ENCODE data around the gene MAGEA8.
A peak's percentile ranks its signal among the peaks of the same experiment; 100 is the strongest.
"Not testable (repeated sequence)": the region's sequence is repeated elsewhere in the genome, so short reads cannot be mapped to it uniquely, and the experiment has no call there.

Gene MAGEA8

DNA sequence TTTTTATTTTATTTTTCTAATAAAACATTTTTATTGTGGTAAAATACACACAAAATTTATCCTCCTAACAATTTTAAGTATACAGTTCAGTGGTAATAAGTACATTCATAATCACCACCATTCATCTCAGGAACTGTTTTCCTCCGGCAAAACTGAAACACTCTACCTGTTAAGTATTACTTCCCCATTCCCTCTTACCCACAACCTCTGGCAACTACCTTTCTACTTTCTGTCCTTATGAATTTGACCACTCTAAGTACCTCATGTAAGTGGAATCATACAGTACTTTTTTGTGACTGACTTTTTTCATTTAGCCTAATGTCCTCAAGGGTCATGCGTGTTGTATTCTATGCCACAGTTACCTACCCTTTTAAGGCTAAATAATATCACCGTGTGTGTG lies 27.3 kb downstream of the MAGEA8 start:
- no peak for DNase-seq

- no peak for DNase-seq
Measured at GRCh38 chrX:149908727-149909126, 27.7 kb downstream of the MAGEA8 start.

DNA sequence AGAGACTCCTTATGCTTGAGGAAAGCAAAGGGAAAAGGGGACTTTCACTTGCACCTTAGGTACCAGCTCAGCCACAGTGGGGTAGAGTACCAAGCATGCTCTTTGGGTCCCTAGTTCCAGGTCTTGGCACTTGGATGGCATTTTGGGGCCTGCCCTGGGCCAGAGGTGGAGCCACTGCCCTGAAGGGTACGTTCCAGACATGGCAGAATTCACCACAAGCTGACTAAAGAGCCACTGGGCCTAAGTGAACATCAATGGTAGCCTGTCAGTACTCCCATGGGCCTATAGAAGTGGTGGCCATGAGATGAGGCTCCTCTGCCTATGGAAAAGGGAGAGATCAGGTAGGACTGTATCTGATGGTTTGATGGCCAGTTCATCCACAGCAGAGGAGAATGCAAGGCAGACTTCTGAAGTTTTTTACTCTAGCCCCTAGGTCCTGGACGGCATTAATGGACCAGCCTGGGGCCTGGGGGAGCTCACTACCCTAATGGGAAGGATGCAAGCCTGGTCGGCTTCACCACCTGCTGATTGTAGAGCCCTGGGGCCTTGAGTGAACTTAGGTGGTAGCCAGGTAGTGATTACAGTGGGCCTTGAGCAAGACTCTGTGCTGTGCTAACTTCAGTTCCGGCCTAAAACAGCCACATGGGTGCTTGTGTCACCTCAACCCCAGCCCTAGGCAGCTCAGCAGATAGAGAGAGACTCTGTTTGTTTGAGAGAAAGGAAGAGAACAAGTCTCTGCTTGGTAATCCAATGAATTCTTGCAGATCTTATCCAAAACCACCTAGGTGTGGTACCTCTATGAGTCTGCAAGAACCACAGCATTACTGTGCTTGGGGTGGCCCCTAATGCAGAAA lies 28.6 kb downstream of the MAGEA8 start:
- DNase-seq: peak in 2 of 6 experiments; percentile 8 to 57

DNA sequence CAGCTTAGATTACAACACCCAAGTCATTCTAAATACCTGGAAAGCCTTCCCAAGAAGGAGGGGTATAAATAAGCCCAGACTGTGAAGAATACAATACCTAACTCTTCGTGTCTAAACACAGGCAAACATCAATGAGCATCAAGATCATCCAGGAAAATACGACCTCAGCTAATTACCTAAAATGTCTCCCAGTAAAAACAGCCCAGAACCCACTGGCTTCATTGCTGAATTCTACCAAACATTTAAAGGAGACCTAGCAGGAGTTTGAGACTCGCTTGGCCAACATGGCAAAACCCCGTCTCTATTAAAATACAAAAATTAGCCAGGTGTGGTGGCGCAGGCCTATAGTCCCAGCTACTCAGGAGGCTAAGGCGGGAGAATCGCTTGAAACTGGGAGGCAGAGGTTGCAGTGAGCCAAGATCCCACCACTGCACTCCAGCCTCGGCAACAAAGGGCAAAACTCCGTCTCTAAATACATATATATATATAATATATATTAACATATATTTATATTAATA lies 29.3 kb downstream of the MAGEA8 start:
- peak in 1 of 6 experiments; percentile 44 for DNase-seq

DNA sequence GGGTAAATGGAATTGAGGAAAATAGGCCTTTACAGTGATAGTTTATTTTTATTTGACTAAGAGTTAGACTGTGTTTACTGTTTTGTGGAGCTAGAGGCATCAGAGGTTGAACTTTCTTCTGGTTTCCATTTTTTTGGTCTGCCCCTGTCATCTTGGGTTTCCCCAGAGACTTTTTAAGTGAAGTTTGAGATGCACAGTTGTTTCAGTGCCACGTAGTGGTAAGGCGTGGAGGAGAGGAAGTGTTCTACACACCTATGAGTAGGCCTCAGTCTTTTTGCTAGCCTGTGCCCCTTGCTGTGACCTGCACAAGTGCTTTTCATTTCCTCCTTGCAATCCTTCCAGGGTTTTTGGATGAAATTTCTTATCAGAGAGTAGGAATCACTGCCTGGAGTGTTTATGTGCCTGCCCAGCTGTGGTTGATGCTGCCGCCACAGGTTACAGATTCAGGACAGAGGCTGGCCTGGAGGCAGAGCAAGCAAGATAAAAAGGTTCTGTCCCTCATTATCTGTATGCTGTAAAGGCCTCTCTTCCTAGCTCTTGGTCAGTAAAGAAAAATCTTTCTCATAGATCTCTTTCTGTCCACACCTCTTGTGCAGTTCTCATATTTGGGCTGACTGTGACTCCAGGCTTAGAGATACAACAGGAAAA lies 35.9 kb downstream of the MAGEA8 start:
- no peak for DNase-seq

DNA sequence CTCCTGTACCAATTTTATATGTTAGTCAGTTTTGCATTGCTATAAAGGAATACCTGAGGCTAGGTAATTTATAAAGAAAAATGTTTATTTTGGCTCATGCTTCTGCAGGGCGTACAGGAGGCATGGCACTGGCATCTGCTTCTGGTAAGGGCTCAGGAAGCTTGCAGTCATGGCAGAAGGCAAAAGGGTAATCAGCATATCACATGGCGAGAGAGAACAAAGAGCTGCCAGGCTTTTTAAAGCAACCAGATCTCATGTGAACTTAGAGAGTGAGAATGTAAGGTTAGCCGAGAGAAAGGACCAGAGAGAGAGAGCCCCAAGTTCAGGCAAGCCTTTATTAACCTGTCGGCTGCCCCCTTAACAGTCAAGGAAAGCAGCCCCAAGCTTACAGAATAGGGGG lies 42.9 kb downstream of the MAGEA8 start:
- DNase-seq: not testable (repeated sequence)

GRCh38 chrX:149924434-149924833 lies 43.5 kb downstream of the MAGEA8 start:
- DNase-seq: not testable (repeated sequence)

- DNase-seq: not testable (repeated sequence)
Measured at GRCh38 chrX:149927245-149927963, 46.4 kb downstream of the MAGEA8 start.

GRCh38 chrX:149927964-149928258 lies 46.9 kb downstream of the MAGEA8 start:
- DNase-seq: not testable (repeated sequence)

DNA sequence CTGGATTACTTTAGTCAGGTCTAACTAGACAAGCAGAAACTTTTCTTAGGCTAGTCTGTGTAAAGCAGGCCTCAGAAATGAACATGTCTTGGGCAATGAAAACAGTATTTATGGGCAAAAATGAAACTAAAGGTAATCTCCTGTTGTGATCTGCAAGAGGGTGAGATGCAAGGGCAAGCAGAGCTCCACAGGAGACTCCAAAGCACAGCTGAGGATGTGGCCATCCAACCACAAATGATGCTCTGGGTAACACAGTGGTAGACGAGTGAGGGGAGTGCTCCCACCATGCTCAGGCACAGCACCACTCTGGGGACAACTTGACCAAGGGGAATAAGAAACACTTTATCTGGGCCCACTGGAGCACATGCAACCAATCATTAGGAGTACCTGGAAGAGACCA lies 47.7 kb downstream of the MAGEA8 start:
- not testable (repeated sequence) for DNase-seq

GRCh38 chrX:149929400-149929799 lies 48.4 kb downstream of the MAGEA8 start, which contains the start of gene HSFX4:
Gene HSFX4, plus strand, starts transcription at chrX:149929573. Its CDS starts 72 bp downstream, at chrX:149929645.
- DNase-seq: not testable (repeated sequence)

DNA sequence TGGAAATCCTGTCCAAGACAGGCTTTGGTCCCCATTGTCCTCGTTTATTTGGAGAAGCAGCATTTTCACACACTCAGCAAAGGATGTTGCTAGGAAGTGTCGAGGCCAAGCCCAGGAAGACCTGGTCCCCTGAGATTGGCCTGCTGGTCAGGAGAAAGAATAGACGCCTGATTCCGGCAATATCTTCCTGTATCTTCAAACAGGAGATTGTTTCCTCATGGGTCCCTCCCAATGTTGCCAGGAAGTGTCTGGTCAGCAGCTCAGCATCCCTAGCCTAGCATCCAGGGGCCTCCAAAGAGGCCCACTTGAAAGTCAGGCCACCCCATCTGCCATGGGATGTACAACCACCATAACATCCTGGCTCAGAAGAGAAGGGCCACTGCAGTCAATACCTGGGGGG lies 50.4 kb downstream of the MAGEA8 start:
- DNase-seq: not testable (repeated sequence)

DNA sequence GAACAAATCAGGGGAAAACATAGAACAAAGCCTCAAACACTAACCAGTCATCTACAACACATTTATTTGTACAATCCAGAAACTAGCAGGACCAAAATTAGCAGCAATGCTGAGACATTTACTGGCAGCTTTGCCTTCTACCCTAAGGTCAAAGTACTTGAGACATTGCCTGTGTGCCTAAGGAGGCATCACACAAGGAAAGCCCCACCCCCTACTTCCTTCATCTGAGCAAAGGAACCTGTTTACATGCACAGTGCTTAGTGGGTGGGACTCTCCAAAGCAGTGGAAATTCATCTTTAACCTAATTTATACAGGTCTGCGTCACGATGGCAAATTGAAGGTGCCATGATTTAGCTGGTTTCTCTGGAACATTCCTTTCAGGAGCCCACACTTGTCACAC lies 51.2 kb downstream of the MAGEA8 start:
- DNase-seq: not testable (repeated sequence)

DNA sequence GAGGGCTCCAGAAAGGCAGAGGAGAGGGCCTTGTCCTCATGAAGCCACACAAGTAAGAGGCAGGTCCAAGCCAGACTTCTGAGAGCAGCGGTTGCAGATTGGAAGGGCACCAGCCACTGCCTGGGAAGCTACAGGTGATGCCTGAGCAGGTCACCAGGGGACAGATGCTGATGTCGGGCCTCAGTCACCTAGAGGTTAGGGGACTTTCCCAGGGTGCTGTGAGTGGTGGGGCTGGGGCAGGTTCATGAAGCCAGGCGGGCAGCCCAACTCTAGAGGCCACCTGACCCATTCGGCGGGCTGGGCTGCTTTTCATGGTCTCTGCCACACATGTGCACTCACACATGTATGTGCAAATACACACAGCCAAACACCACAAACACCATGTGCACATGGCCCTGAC lies 52.0 kb downstream of the MAGEA8 start:
- not testable (repeated sequence) for DNase-seq

- DNase-seq: not testable (repeated sequence)
Measured at GRCh38 chrX:149933547-149933946, 52.6 kb downstream of the MAGEA8 start.

Measured in stimulated activated naive CD4-positive, alpha-beta T cell (primary cell).